Mesothelial cell of epicardium (in vitro differentiated cells): ENCODE results near the gene IL5. TPM values are rescaled to one million over a fixed set of nuclear protein-coding genes. Genes with fewer than 3 reads are reported as not detected.

Source experiments
- DNase-seq, 2 experiments: peaks; one replicate each; pipeline ENCODE4 v3.0.0; 2021; ENCODE audit warnings: low spot score in 2 of 2; ENCODE audit not compliant: unreplicated experiment in 2 of 2
- H3K27ac Mint-ChIP-seq: 2 replicates; pipeline ENCODE4 v1.8.0; 2021; ENCODE audit warnings: mixed read lengths
- H3K27me3 Mint-ChIP-seq: 2 replicates; pipeline ENCODE4 v1.8.0; 2021; ENCODE audit warnings: low read depth, mixed read lengths
- H3K36me3 Mint-ChIP-seq: 2 replicates; pipeline ENCODE4 v1.8.0; 2021; ENCODE audit warnings: mixed read lengths
- H3K4me1 Mint-ChIP-seq: 2 replicates; pipeline ENCODE4 v1.8.0; 2021; ENCODE audit warnings: mixed read lengths
- H3K4me3 Mint-ChIP-seq: 2 replicates; pipeline ENCODE4 v1.8.0; 2021; ENCODE audit warnings: mild to moderate bottlenecking, moderate library complexity, mixed read lengths
- H3K9me3 Mint-ChIP-seq: 2 replicates; pipeline ENCODE4 v1.8.0; 2021; ENCODE audit warnings: mixed read lengths
- total RNA-seq: library from RNA; stranded (reverse); gene quantifications from 3 replicates; pipeline ENCODE4 v1.2.1, GENCODE V29; 2021
- TF ChIP-seq, protein P1 (sequence below): fragments of 200-600 bp; sonication (generic); IDR thresholded peaks from one replicate; pipeline ENCODE4 v1.5.0; 2021; ENCODE audit warnings: antibody characterized with exemption; ENCODE audit not compliant: unreplicated experiment

Gene IL5
- total RNA-seq, 1 donor from 2014 or later: not detected

DNA sequence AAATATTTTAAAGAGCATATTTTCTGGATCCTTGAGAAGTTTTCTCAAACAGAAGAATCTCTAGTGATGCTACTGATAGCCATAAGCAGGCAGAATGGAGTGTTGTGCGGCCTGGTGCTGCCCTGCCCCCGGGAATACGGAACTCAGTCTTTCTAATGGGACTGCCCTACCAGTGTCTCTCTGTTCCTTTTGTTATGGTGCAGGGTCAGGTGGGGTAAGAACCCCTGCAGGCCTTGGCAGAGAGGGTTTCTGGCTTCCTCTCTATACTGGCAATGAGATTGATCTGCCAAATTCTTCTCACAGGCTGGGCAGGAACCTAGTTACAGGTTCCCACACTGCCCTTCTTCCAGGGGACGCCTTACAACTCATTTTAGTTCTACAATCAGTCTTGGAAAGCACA is 2.6 kb downstream of the IL5 start:
- no peaks in the 10 kb centered on the region for H3K9me3 Mint-ChIP-seq
- H3K27me3 Mint-ChIP-seq: peaks cover 28% of the 10 kb centered on the region
- no peaks in the 10 kb centered on the region for H3K36me3 Mint-ChIP-seq
- H3K4me1 Mint-ChIP-seq: no peaks in the 10 kb centered on the region
- DNase-seq: no peak
- TF ChIP-seq, protein P1, sequence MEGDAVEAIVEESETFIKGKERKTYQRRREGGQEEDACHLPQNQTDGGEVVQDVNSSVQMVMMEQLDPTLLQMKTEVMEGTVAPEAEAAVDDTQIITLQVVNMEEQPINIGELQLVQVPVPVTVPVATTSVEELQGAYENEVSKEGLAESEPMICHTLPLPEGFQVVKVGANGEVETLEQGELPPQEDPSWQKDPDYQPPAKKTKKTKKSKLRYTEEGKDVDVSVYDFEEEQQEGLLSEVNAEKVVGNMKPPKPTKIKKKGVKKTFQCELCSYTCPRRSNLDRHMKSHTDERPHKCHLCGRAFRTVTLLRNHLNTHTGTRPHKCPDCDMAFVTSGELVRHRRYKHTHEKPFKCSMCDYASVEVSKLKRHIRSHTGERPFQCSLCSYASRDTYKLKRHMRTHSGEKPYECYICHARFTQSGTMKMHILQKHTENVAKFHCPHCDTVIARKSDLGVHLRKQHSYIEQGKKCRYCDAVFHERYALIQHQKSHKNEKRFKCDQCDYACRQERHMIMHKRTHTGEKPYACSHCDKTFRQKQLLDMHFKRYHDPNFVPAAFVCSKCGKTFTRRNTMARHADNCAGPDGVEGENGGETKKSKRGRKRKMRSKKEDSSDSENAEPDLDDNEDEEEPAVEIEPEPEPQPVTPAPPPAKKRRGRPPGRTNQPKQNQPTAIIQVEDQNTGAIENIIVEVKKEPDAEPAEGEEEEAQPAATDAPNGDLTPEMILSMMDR: no peak
- no peak overlapping the region for H3K27ac Mint-ChIP-seq
- no peak overlapping the region for H3K4me3 Mint-ChIP-seq

DNA sequence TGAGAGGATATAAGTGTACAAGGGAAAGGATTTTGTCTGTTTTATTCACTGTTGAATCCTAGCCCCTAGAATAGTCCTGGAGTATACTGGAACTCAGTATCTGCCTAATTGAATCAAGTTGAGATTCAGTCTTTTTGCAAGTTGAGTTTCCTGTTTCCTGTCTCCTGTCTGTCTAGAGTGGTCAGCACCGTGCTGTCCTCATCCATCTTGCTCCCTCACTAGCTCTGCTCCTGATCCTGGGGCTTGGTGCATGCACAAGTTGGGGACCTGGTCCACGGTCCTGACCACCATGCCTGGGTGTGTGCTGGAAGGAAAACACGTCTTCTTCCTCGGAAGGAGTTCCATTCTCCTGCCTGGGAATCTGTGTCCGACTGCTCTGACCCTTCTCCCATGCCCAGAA is 3.2 kb downstream of the IL5 start:
- H3K4me3 Mint-ChIP-seq: no peak overlapping the region
- DNase-seq: no peak
- TF ChIP-seq, protein P1: no peak
- peaks cover 28% of the 10 kb centered on the region for H3K27me3 Mint-ChIP-seq
- no peaks in the 10 kb centered on the region for H3K36me3 Mint-ChIP-seq
- H3K4me1 Mint-ChIP-seq: no peaks in the 10 kb centered on the region
- H3K27ac Mint-ChIP-seq: no peak overlapping the region
- H3K9me3 Mint-ChIP-seq: peaks cover 4% of the 10 kb centered on the region

GRCh38 chr5:132539716-132540115 is 3.6 kb downstream of the IL5 start:
- TF ChIP-seq, protein P1: no peak
- Mint-ChIP-seq H3K27me3 (peaks cover 32% of the 10 kb centered on the region), H3K4me1 (no peaks in the 10 kb centered on the region)

GRCh38 chr5:132530946-132531345 is 12.4 kb downstream of the IL5 start:
- Mint-ChIP-seq H3K27me3 (peaks cover 35% of the 10 kb centered on the region), H3K4me3 (no peak overlapping the region), H3K4me1 (no peaks in the 10 kb centered on the region), H3K27ac (no peak overlapping the region), H3K9me3 (peaks cover 12% of the 10 kb centered on the region), H3K36me3 (no peaks in the 10 kb centered on the region)
- TF ChIP-seq, protein P1: no peak
- DNase-seq: no peak

More at GRCh38 chr5:132539716-132540115, 3.6 kb downstream of the IL5 start:
- Mint-ChIP-seq H3K4me3 (no peak overlapping the region), H3K9me3 (peaks cover 8% of the 10 kb centered on the region), H3K27ac (no peak overlapping the region), H3K36me3 (no peaks in the 10 kb centered on the region)
- DNase-seq: no peak

DNA sequence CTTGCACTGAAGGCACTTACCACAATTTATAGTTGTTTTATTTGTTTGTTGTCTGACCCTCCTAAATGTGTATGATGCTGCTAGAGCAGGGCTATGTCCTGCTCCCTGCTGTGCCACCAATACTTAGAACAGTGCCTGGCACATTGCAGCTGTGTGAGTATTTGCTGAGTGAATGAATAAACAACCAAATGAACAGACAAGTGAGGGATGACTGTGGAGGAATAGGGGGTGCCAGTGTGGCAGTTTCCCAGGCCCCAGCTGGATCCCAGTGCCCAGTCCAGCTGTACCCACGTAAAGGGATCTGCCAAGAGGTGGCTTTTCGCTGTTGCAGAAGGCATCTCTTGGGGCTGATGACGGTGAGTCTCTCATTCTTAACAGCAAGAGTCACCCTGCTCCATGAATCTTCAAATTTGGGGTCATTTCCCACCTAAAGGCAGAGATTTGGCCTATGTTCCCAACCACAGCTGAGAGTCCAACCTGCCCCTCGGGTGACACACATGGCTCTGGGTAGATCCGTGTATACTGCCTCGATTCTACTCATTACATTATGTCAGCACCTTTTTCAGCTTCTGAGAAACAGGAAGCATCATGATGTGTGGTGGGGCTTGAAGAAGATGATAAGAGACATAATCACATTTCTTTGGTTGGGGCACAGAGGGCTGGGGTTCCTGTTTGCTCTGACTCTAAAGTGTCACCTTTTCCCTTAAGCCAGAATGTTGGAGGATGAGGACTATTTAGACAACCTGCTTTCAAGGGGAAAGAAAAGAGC is 14.3 kb downstream of the IL5 start:
- no peaks in the 10 kb centered on the region for H3K9me3 Mint-ChIP-seq
- no peak overlapping the region for H3K4me3 Mint-ChIP-seq
- TF ChIP-seq, protein P1: no peak
- H3K4me1 Mint-ChIP-seq: no peaks in the 10 kb centered on the region
- no peaks in the 10 kb centered on the region for H3K36me3 Mint-ChIP-seq
- H3K27ac Mint-ChIP-seq: no peak overlapping the region
- DNase-seq: no peak
- peaks cover 22% of the 10 kb centered on the region for H3K27me3 Mint-ChIP-seq

GRCh38 chr5:132528021-132528420 is 15.3 kb downstream of the IL5 start:
- H3K27ac Mint-ChIP-seq: no peak overlapping the region
- H3K27me3 Mint-ChIP-seq: peaks cover 21% of the 10 kb centered on the region
- no peaks in the 10 kb centered on the region for H3K36me3 Mint-ChIP-seq
- DNase-seq: no peak
- H3K4me1 Mint-ChIP-seq: no peaks in the 10 kb centered on the region
- H3K9me3 Mint-ChIP-seq: no peaks in the 10 kb centered on the region
- H3K4me3 Mint-ChIP-seq: no peak overlapping the region
- TF ChIP-seq, protein P1: no peak
